Measurements from ENCODE around the gene GFOD1. TPM values are rescaled to one million over a fixed set of nuclear protein-coding genes. Genes with fewer than 3 reads are reported as not detected.
A peak's percentile ranks its signal among the peaks of the same experiment; 100 is the strongest.

GFOD1 gene
- total and polyA plus RNA-seq, 2 experiments from 2014 or later = 16.2 to 30.5 TPM

DNA sequence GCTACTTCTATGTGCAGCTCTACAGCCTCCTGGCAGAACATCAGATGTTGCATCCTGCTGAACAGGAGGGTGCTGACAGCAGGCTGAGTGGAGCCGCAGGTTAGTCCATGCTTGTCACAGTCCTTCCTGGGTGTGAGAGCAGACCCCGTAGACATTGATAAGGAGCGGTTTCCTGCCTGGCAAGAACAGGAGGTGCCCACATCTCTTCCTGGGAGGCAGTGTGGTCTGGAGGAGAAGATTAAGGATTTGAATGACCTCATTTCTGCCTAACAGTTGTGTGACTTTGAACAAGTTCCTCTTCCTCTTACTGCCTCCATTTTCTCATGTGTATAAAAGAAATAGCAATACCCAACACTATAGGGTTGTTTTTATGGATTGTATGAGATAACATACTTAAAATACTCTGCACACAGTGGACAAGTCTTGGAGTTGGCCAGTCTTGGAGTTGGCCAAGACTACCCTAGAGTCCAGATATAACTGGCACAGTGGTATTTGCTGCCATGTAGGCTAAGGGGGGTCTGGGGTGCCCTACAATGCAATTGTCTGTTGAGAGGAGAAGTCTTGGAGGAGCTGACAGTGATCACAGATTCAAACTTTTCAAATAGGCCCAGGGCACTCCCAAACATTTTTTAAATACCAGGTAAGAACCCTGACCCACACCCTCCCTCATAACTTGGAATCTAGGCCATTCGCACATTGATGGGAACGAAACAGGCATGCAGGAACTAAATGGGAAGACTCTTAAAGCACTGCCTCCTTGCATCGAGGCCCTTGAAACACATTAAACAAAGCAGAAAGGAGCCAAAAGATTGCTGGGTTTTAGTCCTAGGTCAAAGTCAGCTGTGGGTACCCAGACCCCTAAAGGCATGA is 126.5 kb downstream of the GFOD1 start:
- TF ChIP-seq CTCF (IDR thresholded peaks at IDR 0.05; ENCODE audit: low read depth, low read length) = no peak
- DNase-seq (ENCODE audit: low read depth in 1 of 2, low spot score in 1 of 2) = peak; percentile 78 to 88
- H3K4me1 ChIP-seq (ENCODE audit: low read depth) = peaks cover 47% of the 10 kb centered on the region

DNA sequence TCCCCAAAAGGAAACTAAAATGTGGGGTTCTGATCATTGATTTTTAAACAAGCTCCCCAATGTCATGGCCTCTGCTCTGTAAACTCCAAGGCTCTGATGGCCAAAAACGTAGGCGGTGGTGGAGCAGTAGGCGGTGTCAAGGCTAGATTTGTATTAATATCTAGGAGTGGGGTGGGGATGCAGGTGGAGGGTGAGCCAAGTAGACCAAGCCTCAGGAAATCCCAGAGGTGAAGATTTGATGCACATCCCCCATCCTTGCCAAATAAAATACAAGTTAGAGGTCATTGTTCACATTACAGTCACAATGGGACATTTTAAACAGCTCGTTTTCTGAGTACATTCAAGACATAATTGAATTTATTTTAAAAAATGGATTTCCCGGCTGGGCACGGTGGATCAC is 128.1 kb downstream of the GFOD1 start:
- DNase-seq (ENCODE audit: low read depth in 1 of 2, low spot score in 1 of 2) = no peak
- Histone ChIP-seq H3K27ac (no peak overlapping the region), H3K4me3 (no peak overlapping the region), H3K4me1 (ENCODE audit: low read depth) (peaks cover 63% of the 10 kb centered on the region), H3K27me3 (no peaks in the 10 kb centered on the region), H3K9me3 (ENCODE audit: low read depth) (no peaks in the 10 kb centered on the region), H3K36me3 (no peaks in the 10 kb centered on the region)
- no peak for TF ChIP-seq CTCF (IDR thresholded peaks at IDR 0.05; ENCODE audit: low read depth, low read length)

More for the DNA sequence above, 126.5 kb downstream of the GFOD1 start:
- Histone ChIP-seq H3K36me3 (no peaks in the 10 kb centered on the region), H3K27me3 (no peaks in the 10 kb centered on the region), H3K9me3 (ENCODE audit: low read depth) (no peaks in the 10 kb centered on the region), H3K27ac (peak overlapping the region; percentile 13), H3K4me3 (no peak overlapping the region)

- H3K27ac ChIP-seq = no peak overlapping the region
- DNase-seq (ENCODE audit: low read depth in 1 of 2, low spot score in 1 of 2) = no peak
- H3K4me3 ChIP-seq = no peak overlapping the region
- H3K4me1 ChIP-seq (ENCODE audit: low read depth) = peaks cover 65% of the 10 kb centered on the region
- H3K27me3 ChIP-seq = no peaks in the 10 kb centered on the region
- TF ChIP-seq CTCF (IDR thresholded peaks at IDR 0.05; ENCODE audit: low read depth, low read length) = no peak
- no peaks in the 10 kb centered on the region for H3K9me3 ChIP-seq (ENCODE audit: low read depth)
- H3K36me3 ChIP-seq = no peaks in the 10 kb centered on the region
These were observed 128.9 kb downstream of the GFOD1 start for GRCh38 chr6:13358511-13358910.

GRCh38 chr6:13357551-13358075 is 129.8 kb downstream of the GFOD1 start:
- Histone ChIP-seq H3K36me3 (no peaks in the 10 kb centered on the region), H3K27me3 (no peaks in the 10 kb centered on the region), H3K9me3 (ENCODE audit: low read depth) (no peaks in the 10 kb centered on the region), H3K4me1 (ENCODE audit: low read depth) (peaks cover 64% of the 10 kb centered on the region), H3K4me3 (no peak overlapping the region), H3K27ac (no peak overlapping the region)
- TF ChIP-seq CTCF (IDR thresholded peaks at IDR 0.05; ENCODE audit: low read depth, low read length) = peak; percentile 29
- peak in 1 of 2 donors; percentile 82 for DNase-seq (ENCODE audit: low read depth in 1 of 2, low spot score in 1 of 2)

DNA sequence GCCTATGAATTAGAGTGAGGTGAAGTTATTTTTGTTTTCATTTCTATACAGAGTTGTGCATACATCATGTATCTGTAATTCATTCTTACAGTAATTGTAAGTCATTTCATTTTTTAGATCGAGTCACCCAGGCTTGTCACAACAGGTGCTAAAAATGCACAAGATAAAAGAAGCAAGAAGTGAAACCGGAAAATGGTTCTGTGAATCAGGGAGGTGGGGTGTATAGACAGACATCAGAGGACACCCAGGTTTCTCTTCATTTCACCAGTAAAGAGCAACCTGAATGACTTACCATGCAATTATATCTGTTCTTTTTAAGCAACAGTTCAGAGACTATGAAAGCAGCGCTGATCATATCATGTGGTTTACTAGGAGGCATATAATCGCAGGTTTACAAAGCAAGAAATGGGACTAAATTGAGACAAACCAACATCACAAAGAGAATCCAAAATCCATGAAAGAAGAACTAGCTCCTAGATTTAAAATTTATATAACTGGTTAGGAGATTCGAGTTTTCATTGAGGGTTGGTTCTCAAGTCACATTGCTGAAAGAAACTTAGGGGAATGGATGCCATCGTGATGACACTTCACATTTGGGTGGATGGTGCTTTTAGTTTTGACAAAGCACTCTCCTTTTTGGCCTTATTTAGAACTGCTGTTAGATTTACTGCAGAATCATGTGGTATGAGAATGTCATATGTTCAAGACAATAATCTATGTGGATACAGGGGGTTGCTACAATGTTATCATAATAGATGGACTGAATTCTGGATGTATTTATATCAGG is 131.2 kb downstream of the GFOD1 start:
- no peak overlapping the region for H3K27ac ChIP-seq
- no peak overlapping the region for H3K4me3 ChIP-seq
- TF ChIP-seq CTCF (IDR thresholded peaks at IDR 0.05; ENCODE audit: low read depth, low read length) = no peak

More for the DNA sequence above, 131.2 kb downstream of the GFOD1 start:
- Histone ChIP-seq H3K27me3 (no peaks in the 10 kb centered on the region), H3K4me1 (ENCODE audit: low read depth) (peaks cover 65% of the 10 kb centered on the region), H3K36me3 (no peaks in the 10 kb centered on the region), H3K9me3 (ENCODE audit: low read depth) (no peaks in the 10 kb centered on the region)
- no peak for DNase-seq (ENCODE audit: low read depth in 1 of 2, low spot score in 1 of 2)
